AG20443 (cell line): ENCODE data around the gene MEFV.
"Not testable (repeated sequence)": the region's sequence is repeated elsewhere in the genome, so short reads cannot be mapped to it uniquely, and the experiment has no call there.

Source experiments
- DNase-seq: peaks from one replicate; pipeline ENCODE4 v3.0.0; 2012; ENCODE audit warnings: low spot score, mixed read lengths

The MEFV gene

DNA sequence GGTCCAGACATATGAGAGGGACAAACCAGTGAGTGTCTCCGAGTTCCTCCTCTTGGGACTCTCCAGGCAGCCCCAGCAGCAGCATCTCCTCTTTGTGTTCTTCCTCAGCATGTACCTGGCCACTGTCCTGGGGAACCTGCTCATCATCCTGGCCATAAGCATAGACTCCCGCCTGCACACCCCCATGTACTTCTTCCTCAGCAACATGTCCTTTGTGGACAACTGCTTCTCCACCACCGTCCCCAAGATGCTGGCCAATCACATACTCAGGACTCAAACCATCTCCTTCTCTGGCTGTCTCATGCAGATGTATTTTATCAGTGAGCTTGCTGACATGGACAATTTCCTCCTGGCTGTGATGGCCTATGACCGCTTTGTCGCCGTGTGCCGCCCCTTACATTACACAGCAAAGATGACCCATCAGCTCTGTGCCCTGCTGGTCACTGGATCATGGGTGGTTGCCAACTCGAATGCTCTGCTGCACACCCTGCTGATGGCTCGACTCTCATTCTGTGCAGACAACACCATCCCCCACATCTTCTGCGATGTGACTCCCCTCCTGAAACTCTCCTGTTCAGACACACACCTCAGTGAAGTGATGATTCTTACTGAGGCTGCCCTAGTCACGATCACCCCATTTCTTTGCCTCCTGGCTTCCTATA lies 40.7 kb downstream of the MEFV start:
- DNase-seq: no peak

DNA sequence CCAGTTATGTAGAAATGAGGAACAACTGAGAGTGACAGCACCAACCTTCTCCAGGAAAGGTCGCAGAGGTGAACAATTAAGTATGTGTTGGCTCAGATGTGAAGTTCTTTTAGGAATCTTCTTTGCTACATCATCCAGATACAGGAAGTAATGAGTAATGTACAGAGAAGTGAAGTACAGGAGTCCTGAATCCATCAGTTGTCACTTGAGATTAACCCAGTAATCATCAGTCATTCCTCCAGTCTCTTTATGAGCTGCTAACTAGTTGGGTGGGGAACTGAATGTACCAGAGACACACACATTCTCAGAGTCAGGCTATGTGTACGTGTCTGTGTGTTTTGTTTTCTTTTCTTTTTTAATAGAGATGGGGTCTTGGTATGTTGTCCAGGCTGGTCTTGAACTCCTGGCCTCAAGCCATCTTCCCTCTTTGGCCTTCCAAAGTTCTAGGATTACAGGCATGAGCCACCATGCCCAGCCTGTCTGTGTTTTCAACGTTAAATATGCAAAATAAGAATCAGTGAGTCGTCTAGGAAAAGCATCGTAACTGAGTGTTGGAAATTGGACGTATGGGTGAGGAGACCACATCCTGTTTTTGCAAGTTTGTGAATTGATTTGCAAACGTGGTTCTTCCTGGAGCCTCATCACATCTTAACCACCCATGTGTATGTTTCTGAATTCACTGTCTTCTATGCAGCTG lies 41.4 kb downstream of the MEFV start:
- DNase-seq: no peak

DNA sequence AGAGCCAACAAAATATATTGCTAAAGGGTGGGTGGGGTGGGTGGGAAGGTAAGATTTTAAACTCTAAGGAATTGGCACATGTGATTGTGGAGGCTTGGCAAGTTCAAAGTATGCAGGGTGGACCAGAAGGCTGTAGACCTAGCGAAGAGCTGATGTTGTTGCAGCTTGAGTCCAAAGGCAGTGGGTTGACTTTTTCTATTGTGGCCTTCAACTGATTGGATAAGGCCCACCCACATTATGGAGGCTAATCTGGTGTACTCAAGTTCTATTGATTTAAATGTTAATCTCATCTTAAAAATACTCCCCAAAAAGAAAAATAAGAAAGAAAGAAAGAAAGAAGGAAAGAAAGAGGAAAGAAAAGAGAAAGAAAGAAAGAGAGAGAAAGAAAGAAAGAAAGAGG lies 43.9 kb downstream of the MEFV start:
- DNase-seq: no peak

DNA sequence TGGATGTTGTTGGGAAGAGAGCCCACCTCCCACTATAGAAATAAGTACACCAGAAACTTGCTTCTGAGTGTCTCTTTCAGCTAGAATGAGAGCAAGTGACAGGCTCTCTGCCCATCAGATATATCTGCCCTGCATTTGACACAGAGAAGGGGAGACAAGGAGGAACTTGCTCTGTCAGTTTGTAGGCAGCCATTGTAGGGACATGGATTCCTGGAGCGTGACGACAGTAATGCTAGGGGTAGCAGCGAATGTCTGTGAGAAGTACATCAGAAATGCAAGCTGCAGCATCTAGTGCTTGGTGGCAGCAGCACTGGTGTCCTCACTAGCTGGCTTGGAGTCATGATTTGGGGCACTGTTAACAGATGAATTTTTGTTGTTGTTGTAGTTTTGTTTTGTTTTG lies 44.4 kb downstream of the MEFV start:
- DNase-seq: no peak

DNA sequence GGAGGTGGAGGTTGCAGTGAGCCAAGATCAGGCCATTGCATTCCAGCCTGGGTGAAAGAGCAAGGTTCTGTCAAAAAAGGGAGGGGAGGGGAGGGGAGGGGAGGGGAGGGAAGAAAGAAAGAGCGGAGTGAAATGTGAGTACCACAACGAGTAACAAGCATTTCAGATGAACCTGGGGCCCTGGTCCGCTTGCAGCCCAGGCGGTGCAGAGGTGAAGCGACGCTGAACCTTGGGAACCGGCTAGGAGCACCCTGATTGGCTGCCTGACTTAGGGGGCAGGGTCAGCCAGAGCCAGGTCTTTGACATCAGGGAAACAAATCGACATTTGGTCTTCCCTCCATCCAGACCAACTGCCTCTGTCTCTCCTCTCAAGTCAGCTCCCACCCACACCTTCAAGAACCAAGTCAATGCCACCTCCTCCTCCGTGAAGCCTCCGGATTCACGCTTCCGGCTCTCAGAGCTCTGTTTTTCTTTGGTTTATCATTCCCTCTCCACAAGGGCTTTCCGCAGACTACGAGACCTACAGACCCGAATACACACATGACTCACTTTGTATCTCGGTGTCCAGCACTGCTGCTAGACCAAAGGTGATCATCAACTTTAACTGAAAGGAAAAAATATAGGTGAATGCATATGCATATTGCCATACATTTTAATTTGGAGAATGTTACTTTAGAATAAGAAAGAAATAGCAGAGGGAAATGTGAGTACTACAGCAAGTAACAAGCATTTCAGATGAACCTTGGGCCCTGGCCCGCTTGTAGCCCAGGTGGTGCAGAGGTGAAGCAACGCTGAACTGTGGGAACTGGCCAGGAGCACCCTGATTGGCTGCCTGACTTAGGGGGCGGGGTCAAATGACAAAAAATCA lies 49.1 kb downstream of the MEFV start:
- DNase-seq: no peak

DNA sequence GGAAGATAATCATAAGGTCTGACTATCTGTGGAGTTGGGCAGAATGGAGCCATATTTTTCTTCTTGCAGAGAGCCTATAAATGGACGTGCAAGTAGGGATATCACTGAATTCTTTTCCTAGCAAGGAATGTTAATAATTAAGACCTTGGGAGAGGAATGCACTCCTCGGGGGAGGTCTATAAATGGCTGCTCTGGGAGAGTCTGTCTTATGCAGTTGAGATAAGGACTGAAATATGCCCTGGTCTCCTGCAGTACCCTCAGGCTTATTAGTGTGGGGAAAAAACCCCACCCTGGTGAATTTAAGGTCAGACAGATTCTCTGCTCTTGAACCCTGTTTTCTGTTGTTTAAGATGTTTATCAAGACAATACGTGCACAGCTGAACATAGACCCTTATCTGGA lies 50.5 kb downstream of the MEFV start:
- DNase-seq: not testable (repeated sequence)

DNA sequence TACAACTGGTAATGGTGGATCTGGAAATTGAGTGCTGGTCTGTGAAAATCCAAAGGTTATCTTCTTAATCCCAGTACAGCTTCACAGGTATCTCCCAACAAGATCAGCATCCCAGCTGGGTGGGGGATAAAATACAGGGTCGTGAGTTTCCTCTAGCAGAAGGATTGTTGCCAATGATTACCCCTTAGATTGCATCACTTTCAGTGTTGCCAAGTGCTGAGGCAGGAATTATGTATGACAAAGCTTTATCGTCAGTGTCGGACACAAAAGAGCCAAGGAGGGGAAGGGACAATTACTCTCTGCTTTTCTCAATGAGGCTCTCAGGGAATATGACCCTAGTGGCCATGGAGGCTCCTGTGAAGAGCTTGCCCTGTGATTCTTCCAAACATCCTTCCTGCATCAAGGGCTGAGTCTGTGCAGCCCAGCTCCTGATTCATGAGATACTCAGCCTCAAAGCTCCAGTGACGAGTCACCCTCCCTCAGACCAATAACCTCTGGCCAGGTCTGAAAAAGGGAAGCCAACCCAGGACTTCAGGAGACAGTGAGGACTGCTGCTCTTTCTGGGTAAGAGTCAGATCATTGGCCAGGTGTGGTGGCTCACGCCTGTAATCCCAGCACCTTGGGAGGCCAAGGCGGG lies 53.4 kb downstream of the MEFV start:
- no peak for DNase-seq

DNA sequence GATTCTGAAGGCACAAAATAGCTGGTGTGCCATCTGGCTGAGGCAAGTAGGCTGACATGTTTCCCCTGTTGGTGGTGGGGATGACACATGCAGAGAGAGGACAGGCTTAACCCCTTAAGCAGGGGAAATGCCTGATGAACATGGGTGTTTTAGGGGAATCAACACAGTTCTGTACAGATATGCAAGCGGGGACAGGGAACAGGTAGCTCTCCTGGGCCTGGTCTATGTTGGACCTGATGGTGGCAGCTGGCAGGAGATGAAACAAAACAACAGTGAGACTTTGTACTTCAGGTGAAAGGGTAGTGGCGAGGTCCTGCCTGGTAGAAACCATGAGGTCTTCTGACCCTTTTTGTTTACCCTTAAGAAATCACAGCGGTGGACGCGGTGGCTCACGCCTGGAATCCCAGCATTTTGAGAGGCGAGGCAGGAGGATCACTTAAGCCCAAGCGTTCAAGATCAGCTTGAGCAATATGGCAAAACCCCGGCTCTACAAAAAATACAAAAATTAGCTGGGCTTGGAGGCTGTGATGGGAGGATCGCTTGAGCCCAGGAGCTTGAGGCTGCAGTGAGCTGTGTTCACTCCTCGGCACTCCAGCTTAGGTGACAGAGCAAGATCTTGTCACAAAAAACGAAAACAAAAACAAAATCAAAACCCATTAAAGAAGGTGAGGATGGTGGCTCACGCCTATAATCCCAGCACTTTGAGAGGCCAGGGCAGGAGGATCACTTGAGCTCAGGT lies 57.9 kb downstream of the MEFV start:
- DNase-seq: no peak

DNA sequence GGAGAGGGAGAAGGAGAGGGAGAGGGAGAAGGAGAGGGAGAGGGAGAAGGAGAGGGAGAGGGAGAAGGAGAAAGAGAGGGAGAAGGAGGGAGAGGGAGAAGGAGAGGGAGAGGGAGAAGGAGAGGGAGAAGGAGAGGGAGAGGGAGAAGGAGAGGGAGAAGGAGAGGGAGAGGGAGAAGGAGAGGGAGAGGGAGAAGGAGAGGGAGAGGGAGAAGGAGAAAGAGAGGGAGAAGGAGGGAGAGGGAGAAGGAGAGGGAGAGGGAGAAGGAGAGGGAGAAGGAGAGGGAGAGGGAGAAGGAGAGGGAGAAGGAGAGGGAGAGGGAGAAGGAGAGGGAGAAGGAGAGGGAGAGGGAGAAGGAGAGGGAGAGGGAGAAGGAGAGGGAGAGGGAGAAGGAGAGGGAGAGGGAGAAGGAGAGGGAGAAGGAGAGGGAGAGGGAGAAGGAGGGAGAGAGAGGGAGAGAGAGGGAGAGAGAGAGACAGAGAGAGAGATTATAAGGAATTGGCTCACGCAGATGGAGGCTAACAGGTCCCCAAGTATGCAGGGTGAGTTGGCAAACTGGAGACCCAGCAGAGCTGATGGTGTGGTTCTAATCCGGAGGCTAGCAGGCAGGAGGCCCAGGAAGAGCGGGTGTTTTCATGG lies 58.6 kb downstream of the MEFV start:
- peak; percentile 6 for DNase-seq

DNA sequence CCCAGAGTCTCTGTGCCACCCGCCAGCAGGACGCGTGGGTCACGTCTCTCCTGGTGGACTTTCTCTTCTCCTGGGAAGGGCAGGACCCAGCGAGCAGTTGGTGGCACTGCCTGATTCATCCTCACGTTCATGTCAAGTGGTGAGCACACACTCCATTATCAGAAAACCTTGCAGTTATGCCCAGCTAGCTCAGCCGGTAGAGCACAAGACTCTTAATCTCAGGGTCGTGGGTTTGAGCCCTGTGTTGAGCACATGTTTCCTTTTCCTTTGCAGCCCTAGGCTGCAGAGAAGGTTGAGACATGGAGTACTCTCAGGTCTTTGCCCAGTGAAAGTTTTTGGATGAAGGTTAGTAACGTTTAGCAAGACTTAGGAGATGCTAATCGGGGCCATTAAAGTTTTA lies 60.5 kb downstream of the MEFV start:
- DNase-seq: no peak

DNA sequence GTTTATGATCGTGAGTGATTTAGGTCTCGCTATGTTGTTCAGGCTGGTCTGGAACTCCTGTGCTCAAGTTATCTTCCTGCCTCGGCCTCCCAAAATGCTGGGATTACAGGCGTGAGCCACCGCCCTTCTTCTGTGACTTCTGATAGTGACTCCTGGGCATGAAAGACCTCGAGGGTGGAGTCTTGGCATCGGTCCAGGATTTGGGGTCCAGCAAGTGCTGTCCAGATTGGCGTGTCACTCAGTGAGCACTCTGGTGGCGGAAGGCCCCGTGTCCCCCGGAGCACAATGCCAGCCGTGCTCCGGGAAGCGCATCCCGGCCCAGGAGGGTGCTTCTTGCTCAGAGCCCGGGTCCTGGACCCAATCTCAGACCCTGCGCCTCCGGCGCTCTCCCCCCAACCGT lies 61.6 kb downstream of the MEFV start:
- DNase-seq: no peak

DNA sequence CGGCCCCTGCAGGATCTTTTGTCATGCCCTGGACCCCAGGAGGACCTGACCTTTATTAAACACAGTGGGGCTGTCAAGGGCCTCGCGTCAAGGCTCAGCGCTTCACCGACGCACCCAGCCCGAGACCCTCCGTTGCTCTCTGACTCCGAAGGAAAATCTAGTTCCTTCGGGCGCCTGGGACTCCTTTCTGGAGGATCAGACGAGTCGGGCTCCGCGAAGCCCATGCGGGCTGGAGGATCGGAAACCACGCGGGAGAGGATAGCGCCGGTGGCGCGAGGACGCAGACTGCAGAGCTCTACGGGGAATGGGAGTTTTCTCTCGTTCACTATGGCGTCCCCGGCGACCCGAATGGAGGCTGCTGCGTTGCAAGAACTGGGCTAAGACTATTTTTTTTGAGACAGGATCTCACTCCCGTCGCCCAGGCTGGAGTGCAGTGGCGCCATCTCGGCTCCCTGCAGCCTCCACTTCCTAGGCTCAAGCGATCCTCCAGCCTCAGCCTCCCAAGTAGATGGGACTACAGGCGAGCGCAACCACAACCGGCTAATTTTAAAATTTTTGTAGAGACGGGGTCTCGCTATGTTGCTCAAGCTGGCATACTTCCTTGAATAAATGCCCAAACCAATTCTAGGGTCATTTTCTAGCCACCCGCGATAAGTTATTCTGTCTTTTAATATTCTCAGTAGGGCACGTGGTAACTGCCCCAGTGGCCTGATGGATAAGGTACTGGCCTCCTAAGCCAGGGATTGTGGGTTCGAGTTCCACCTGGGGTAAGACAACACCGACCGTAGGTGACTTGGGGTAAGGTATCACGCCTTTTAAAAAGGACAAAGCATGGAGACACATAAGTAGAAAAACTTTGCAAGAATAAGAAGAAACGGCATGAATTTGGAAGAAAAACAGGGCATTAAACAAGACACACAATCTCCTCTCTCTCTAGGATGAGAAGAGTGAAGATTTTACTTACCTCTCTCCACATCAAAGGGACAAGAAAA lies 62.9 kb downstream of the MEFV start:
- no peak for DNase-seq

DNA sequence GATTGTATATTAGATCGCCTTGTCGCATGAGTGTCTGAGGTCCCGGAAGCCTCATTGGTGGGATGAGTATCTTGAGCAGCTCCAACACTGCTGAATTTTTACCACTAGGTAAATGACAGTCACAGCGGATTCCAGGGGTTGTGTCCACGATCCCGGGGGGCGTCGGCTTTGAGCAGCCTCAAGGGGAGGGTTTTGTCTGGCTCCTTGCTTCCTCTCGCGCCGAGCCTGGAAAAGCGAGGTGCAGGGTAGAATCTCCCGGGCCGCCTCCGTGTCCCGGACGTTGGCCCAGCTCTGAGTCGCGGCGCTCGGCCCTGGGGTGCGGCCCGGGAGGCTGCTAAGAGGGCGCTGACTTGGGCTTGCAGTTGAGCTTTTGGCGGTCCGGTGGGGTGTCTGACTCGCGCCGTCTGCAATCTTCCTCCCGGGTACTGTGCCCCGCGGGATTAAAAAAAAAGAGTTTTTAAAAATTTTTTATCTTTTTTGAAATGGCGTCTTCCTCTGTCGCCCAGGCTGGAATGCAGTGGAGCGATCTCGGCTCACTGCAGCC lies 63.9 kb downstream of the MEFV start:
- DNase-seq: no peak
